Right lobe of liver (tissue), 6 donors: ENCODE measurements around the gene FBRSL1. TPM values are rescaled to one million over a fixed set of nuclear protein-coding genes. Genes with fewer than 3 reads are reported as not detected.
A peak's percentile ranks its signal among the peaks of the same experiment; 100 is the strongest.

Experiments used
- ATAC-seq, 4 donors: fragments of 200-7000 bp; cut with Tn5 transposase; one replicate each; pipeline ENCODE4 v1.9.1; 2020; ENCODE audit warnings: mild to moderate bottlenecking in 4 of 4, moderate library complexity in 4 of 4
- DNase-seq, 3 donors: peaks; one replicate each; pipeline ENCODE4 v3.0.0-alpha.2; 2020
- H3K27ac ChIP-seq, 3 donors: fragments of 200-600 bp; one replicate each; pipeline ENCODE4 v1.8.0; 2022
- H3K27me3 ChIP-seq, 2 donors: fragments of 200-600 bp; one replicate each; pipeline ENCODE4 v1.8.0; 2022
- H3K36me3 ChIP-seq, 4 donors: fragments of 200-600 bp; sonication (generic) in 1 of 4; one replicate each; pipeline versions ENCODE4 v1.5.1 to v1.8.0; 2017 to 2022; ENCODE audit warnings: control low read depth in 1 of 4
- H3K4me1 ChIP-seq, 4 donors: fragments of 200-600 bp; sonication (generic) in 1 of 4; one replicate each; pipeline versions ENCODE4 v1.5.1 to v1.8.0; 2017 to 2022; ENCODE audit warnings: control low read depth in 1 of 4
- H3K4me3 ChIP-seq, 3 donors: fragments of 200-600 bp; one replicate each; pipeline ENCODE4 v1.8.0; 2022
- H3K9me3 ChIP-seq, 4 donors: fragments of 200-600 bp; sonication (generic) in 1 of 4; one replicate each; pipeline versions ENCODE4 v1.5.1 to v1.8.0; 2017 to 2022; ENCODE audit warnings: control low read depth in 1 of 4
- POLR2A ChIP-seq: fragments of 450-650 bp; IDR thresholded peaks from one replicate; pipeline ENCODE4 v1.6.1; 2017; ENCODE audit warnings: antibody characterized with exemption, mild to moderate bottlenecking
- WGBS: methylation state at CpG from one replicate; pipeline ENCODE4 v1.1.6; 2018; ENCODE audit warnings: low coverage, low lambda C conversion rate; ENCODE audit not compliant: insufficient coverage; ENCODE audit errors: missing lambda C conversion rate; 5-methylcytosine and 5-hydroxymethylcytosine counted together
- intact Hi-C, 2 donors: fragments of 100-400 bp; cut with DNase I; formaldehyde crosslinking; loops; one replicate each; pipeline versions ENCODE4 v1.11.2 to v1.14.1; 2022
- total RNA-seq, 6 experiments: library from RNA; depleted of rRNA in 2 of 6; stranded (reverse); fragments of >200 nt in 2 of 6; fragmentation: NEBNext Ultra II Directional in 3 of 6; extraction: Animal tissue kit (Norgen Biotek cat#: 25700) in 3 of 6; gene quantifications; one replicate each; pipeline versions ENCODE4 v1.1.0 to v1.2.4, GENCODE V29; 2016 to 2023
- TF ChIP-seq, protein P1 (sequence below), 4 donors: fragments of 200-600 bp in 3 of 4; fragments of 450-650 bp in 1 of 4; IDR thresholded peaks; one replicate each; pipeline versions ENCODE4 v1.5.1 to v1.8.0; 2016 to 2022; ENCODE audit warnings: antibody characterized with exemption in 4 of 4, mild to moderate bottlenecking in 2 of 4
- donor health status: DM: no; HTN: yes; CAD: no.
- donor health status: DM: no; HTN: no; CAD: no.
- donor health status: DM: no; HTN: no; CAD: no.
- donor health status: DM: no; HTN: yes; CAD: no.
- donor health status: DM: no; HTN: yes; CAD: no.

Gene FBRSL1
- total RNA-seq, 6 experiments from 2014 or later, result 16.2 to 27.6 (median 23.3) TPM

DNA sequence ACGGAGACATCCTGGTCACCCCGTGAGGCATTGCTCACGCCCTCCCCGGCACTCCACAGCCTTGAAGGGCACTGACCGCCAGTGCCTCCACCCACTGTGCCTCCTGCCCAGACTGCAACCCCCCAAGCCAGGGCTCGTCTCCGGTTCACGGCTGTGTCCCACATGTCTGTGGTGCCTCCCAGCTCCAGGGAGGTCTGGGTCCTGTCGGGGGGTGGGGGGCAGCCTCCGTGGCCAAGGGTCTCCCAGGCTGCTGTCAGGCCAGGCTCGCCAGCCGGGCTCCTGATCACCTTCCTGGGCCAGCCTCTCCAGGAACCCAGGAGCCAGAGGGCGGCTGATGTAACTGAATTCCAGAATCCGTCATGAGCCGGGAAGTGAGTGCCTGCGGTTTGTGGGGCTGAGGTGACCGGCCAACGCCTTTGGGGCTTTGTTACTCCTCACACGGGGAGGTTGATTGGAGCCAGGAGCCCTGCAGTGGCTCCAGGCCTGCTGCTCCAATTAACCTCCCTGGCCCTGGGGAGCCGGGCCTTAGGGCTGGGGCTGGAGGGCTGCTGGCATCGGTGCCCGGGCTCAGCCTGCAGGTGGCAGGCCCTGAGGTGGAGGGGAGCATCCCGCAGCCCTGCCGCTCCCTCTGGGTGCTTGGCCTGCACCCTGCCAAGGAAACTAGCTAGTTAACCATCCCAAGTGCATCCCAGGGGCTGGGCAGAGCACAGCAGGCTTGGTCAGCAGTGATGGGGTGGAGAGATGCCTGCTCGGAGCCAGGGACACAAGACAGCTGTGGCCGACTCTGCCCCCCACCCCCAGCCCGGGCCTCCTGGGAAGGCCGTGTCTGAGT, 36.4 kb upstream of the FBRSL1 start:
- Histone ChIP-seq H3K27me3 (no peaks in the 10 kb centered on the region), H3K4me1 (no peaks in the 10 kb centered on the region), H3K9me3 (no peaks in the 10 kb centered on the region), H3K27ac (no peak overlapping the region), H3K36me3 (no peaks in the 10 kb centered on the region), H3K4me3 (no peak overlapping the region)
- peak in 1 of 3 donors; percentile 12 for DNase-seq
- intact Hi-C loops, result no loop called here
- no peak for TF ChIP-seq POLR2A
- TF ChIP-seq, protein P1, sequence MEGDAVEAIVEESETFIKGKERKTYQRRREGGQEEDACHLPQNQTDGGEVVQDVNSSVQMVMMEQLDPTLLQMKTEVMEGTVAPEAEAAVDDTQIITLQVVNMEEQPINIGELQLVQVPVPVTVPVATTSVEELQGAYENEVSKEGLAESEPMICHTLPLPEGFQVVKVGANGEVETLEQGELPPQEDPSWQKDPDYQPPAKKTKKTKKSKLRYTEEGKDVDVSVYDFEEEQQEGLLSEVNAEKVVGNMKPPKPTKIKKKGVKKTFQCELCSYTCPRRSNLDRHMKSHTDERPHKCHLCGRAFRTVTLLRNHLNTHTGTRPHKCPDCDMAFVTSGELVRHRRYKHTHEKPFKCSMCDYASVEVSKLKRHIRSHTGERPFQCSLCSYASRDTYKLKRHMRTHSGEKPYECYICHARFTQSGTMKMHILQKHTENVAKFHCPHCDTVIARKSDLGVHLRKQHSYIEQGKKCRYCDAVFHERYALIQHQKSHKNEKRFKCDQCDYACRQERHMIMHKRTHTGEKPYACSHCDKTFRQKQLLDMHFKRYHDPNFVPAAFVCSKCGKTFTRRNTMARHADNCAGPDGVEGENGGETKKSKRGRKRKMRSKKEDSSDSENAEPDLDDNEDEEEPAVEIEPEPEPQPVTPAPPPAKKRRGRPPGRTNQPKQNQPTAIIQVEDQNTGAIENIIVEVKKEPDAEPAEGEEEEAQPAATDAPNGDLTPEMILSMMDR (IDR thresholded peaks at IDR 0.05), result no peak
- no peak for ATAC-seq
- 53% methylated on average over 5 of the region's 28 CpGs for WGBS

DNA sequence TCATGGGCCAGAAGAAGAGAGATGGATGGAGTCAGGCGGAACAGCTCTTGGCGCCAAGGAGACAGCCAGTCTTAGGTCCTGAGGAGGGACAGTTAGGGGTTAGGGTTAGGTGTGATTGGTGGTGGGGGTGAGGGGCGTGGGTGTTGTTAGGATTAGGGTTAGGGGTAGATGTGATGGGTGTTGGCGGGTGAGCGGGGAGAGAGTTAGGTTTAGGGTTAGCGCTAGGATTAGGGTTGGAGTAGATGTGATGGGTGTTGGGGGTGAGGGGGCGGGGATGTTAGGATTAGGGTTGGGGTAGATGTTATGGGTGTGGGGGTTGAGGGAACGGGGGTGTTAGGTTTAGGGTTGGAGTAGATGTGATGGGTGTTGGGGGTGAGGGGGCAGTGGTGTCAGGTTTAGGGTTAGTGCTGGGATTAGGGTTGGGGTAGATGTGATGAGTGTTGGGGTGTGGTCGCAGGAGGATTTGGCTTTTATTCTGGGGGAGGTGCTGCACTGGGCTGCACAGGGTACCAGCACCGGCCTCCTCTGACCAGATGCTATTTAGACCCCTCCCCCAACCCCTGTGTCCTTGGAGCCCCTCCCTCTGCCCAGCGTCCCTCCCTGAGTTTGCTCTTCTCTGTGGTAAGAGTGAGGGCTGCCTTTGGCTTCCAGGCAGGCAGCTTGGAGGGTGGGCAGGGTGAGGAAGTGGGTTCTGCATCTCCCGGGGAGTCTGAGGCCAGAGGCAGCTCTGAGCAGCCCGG, 35.6 kb upstream of the FBRSL1 start:
- WGBS, result 74% methylated on average over 10 of the region's 13 CpGs
- no peaks in the 10 kb centered on the region for H3K27me3 ChIP-seq
- intact Hi-C loops, result no loop called here
- no peak overlapping the region for H3K4me3 ChIP-seq
- H3K27ac ChIP-seq, result no peak overlapping the region
- H3K9me3 ChIP-seq, result no peaks in the 10 kb centered on the region
- TF ChIP-seq POLR2A, result no peak
- TF ChIP-seq, protein P1 (IDR thresholded peaks at IDR 0.05), result no peak
- H3K36me3 ChIP-seq, result no peaks in the 10 kb centered on the region
- ATAC-seq (no peak), DNase-seq (peak in 1 of 3 donors; percentile 11)
- no peaks in the 10 kb centered on the region for H3K4me1 ChIP-seq

DNA sequence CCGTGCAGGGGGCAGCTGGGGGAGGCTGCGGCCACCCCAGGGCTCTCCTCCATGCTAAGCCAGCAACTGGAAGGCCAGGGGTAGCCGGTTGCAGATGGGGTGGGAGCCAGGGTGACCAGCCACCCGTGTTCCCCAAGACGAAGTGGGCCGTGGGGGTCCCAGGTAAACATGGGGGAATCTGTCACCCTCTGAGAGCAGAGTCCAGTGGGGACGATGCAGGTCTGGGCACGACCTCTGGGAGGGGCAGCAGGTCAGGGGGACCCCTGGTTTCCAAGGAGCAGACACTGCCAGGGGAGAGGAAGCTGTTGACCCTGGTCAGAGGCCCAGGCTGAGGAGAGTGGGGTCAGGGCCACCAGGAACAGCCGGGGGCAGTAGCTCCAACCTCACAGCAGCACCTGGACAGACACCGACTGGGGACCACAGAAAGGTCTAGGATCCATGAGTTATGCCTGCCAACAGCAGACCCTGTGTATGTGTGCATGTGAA, 35.0 kb upstream of the FBRSL1 start:
- ATAC-seq (no peak), DNase-seq (peak in 1 of 3 donors; percentile 10)
- H3K4me3 ChIP-seq, result no peak overlapping the region
- no peak for TF ChIP-seq POLR2A
- TF ChIP-seq, protein P1 (IDR thresholded peaks at IDR 0.05), result no peak
- no peaks in the 10 kb centered on the region for H3K4me1 ChIP-seq
- no peaks in the 10 kb centered on the region for H3K9me3 ChIP-seq
- no peaks in the 10 kb centered on the region for H3K27me3 ChIP-seq
- intact Hi-C loops, result no loop called here
- no peak overlapping the region for H3K27ac ChIP-seq
- WGBS, result no CpG with 5 or more reads among the region's 10 CpGs
- no peaks in the 10 kb centered on the region for H3K36me3 ChIP-seq

DNA sequence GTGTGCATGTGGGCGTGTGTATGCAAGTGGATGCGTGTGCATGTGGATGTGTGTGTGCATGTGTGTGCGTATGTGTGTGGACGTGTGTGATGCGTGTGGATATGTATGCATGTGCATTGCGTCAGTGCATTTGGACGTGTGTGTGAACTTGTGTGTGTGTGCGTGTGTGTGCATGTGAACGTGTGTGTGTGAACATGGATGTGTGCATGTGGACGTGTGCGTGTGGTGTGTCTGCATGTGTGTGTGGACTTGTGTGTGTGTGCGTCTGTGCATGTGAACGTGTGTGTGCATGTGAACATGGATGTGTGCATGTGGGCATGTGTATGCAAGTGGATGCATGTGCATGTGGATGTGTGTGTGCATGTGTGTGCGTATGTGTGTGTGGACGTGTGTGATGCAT, 34.4 kb upstream of the FBRSL1 start:
- ATAC-seq (no peak), DNase-seq (peak in 1 of 3 donors; percentile 3)
- TF ChIP-seq, protein P1 (IDR thresholded peaks at IDR 0.05), result no peak
- TF ChIP-seq POLR2A, result no peak
- no peaks in the 10 kb centered on the region for H3K4me1 ChIP-seq
- no peaks in the 10 kb centered on the region for H3K27me3 ChIP-seq
- no peaks in the 10 kb centered on the region for H3K36me3 ChIP-seq
- no peak overlapping the region for H3K4me3 ChIP-seq
- WGBS, result 82% methylated on average over 15 of the region's 15 CpGs
- H3K27ac ChIP-seq, result no peak overlapping the region
- no peaks in the 10 kb centered on the region for H3K9me3 ChIP-seq
- intact Hi-C loops, result no loop called here
